T47D (cell line): ENCODE results near the gene MFNG.
A peak's percentile ranks its signal among the peaks of the same experiment; 100 is the strongest.

ENCODE experiments used
- DNase-seq, 2 experiments: peaks; one replicate each; pipeline versions ENCODE4 v3.0.0 to v3.0.0-alpha.2; 2011 to 2012; ENCODE audit warnings: low read depth in 1 of 2, low spot score in 1 of 2
- JUND ChIP-seq: IDR thresholded peaks from 2 replicates; pipeline ENCODE4 v1.6.1; 2012; ENCODE audit warnings: low read depth
- in situ Hi-C: cut with HindIII; loops from 2 replicates; pipeline ENCODE4 v1.10.0; 2016; ENCODE audit warnings: low sequenced_read_pairs, low pct_unique_long_range_greater_than_20kb

The MFNG gene

DNA sequence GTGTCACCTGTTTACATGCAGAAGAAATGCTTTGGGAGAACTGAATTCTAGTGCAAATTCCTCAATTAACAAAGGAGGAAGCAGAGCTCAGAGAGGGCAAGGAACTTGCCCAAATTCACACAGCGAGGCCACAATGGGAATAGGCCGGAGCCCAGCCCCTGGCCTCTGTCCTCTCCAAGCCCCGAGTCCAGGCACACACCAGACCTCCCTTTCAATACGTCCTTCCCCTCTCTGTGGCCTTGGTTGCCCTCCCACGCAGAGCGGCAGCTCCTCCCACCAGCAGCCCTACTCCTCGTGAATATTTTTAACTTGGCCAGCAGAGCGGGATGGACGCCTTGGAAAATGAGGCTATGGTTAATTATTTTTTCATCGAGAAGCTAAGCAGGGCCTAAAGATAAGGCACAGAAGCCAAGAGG is 34.6 kb upstream of the MFNG start:
- in situ Hi-C loops, result no loop called here
- no peak for DNase-seq
- no peak for TF ChIP-seq JUND

DNA sequence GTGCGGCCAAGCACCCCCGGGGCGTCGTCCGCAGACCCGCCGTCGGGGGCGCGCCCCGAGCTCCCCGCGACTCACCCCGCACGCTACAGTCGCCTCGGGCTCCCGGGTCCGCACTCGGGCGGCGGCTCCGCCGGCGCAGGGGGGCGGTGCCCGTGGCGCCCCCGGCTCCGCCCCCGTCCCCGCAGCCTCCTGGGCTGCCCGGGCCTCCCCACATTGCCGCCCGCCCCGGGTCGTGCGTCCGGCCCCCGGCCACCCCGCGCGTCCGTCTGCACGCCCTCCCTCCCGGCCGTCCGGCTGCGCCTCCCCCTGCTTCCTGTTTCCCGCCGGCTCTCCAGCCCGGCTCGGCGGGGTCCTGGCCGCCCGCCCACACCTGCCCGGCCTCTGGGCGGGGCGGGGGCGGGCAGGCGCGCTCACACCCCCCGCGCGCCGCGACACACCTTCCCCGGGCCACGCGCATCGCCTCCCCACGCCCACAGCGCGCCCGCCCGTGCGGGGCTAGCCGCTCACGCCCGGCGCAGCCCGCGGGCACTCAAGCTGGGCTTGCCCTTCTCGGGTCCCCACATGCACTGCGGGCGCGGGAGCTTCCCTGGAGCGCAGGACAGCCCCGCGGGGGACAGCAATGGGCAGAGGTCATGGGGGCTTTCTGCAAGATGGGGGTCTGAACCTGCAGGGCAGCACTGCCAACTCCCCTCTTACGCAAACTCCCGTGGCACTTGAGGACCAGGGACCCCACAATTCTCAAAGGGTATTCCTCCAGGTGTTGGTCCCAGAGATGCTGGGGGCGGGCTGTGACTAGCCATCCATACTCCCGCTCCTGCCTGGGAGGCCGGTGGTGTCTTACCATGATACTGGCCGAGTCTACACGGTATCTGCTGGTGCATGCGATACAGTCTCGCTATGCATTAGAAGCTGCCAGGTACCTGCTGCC is 33.3 kb upstream of the MFNG start, which contains the start of gene CARD10:
CARD10 (minus strand) TSS at position 148 of the 928 bp plus-strand sequence. CDS start 215 bp downstream, outside the sequence.
- peak; percentile 61 to 73 for DNase-seq
- TF ChIP-seq JUND, result no peak
- in situ Hi-C loops, result no loop called here

DNA sequence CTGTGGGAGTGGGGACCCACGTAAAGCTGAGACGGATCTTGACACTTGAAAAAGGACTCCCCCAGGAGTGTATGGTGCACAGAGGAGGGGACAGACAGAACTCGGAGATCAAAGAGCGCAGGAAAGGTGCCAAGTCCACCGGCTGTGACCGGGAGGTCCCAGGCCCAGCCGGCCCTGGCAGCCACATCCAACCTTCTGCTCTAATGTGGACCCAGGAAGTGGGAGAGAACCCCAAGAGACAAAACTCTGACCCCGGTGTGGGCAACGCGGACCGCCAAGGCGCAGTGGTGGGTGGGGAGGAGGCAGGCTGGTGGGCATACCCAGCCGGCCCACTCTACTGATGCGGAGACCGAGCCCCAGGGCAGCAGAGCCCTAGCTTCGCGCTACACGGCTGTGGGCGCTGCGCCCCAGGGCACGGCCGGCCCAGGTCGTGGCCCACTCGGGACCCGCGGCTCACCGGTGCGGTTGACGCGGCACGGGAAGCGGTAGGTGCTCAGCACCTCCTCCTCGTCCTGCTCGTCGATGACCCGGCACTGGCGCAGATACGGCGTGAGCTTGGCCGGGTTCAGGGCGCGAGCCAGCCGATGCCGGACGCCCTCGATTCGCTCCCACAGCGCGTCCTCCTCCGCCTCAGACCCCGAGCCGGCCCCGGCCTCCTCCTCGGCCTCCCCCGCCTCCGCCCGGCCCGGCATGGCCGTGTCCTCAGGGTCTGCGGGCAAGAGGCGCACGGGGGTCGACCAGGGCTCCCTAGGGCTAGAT is 32.5 kb upstream of the MFNG start:
- in situ Hi-C loops, result no loop called here
- TF ChIP-seq JUND, result no peak
- no peak for DNase-seq

DNA sequence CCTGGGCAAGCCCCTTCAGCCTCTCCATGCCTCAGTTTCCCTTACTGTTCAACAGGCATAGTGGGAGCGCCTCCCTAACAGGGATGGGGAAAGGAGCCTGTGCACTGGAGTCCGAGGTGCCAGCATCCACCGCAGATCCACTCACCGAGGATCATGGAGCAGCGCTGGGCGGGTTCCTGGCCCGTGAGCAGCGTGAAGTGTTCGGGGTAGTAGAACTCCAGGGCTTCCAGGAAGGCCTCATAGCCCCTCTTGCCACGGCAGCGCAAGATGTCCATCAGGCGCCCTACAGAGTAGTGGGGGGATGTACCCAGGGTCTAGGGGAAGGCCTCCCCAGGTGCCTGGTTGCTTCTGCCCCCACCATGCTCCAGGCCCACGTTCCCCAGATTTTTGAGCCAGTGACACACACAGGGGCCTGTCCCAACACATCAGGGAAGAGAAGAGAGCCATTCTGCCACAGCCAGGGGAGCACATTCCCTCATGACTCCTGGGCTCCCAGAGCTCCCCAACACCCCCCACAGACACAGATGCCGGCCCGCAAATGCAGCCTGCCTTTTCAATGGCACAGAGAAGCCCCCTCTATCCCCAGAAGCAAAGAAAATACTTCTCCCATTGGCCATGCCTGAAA is 31.8 kb upstream of the MFNG start:
- DNase-seq, result no peak
- in situ Hi-C loops, result no loop called here
- no peak for TF ChIP-seq JUND

DNA sequence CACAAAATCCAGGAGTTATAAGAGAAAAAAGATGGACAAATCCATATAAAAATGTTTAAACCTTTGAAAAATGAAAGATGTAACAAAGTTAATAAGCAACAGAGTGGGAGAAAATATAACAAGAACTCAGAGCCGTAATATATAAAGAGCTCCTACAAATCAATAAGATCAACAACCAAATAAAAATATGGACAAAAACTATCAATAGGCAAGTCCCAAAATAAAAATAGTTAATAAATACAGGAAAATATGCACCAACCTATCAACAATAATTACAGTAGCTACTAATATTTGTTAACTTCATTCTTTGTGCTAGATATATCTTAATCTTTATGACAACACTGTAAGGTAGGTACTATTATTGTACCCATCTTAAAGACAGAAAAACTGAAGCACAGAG is 30.3 kb upstream of the MFNG start:
- TF ChIP-seq JUND, result no peak
- in situ Hi-C loops, result no loop called here
- DNase-seq, result no peak

DNA sequence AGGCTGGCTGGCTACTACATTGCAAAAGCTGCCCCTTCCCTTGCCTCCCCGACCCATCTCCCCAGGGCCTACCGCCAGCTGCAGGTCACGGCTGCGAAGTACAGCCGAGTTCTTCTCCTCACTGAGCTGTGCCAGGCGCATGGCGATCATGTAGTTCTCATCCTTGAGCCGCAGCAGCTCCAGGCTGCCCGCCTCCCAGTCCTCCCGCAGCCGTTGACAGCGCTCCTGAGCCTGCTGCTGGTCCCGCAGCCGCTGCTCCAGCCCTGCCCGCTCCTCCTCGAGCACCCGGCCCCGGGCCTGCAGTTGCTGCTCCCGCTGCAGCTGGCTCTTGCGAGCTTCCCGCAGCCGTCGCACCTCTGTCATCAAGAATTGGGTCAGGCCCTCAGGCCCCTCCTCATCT is 29.7 kb upstream of the MFNG start:
- TF ChIP-seq JUND, result no peak
- no peak for DNase-seq
- in situ Hi-C loops, result no loop called here

DNA sequence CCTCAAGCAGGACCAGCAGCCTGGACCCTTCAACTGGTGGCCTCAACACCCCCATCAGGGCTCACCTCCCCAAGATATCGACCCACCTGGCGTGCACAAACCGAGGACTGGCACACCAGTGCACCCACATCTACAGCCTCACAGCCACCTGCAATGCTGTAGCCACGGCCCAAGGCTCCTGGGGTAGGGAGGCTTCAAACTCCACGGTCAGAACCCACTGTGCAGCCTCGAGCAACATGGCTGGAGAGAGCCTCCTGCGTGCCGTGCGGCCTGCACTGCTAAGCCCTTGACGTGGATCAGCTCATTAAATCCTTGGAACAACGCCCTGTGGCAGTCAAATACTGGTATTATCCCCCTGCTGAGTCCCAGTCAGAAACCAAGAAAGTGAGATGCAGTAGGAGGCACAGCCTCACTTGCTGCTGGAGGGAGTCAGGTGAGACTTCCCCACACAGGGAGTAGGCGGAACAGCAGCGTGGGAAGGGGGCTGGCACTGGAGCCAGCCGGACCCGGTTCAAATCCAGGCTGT is 28.4 kb upstream of the MFNG start:
- TF ChIP-seq JUND, result no peak
- DNase-seq, result no peak

DNA sequence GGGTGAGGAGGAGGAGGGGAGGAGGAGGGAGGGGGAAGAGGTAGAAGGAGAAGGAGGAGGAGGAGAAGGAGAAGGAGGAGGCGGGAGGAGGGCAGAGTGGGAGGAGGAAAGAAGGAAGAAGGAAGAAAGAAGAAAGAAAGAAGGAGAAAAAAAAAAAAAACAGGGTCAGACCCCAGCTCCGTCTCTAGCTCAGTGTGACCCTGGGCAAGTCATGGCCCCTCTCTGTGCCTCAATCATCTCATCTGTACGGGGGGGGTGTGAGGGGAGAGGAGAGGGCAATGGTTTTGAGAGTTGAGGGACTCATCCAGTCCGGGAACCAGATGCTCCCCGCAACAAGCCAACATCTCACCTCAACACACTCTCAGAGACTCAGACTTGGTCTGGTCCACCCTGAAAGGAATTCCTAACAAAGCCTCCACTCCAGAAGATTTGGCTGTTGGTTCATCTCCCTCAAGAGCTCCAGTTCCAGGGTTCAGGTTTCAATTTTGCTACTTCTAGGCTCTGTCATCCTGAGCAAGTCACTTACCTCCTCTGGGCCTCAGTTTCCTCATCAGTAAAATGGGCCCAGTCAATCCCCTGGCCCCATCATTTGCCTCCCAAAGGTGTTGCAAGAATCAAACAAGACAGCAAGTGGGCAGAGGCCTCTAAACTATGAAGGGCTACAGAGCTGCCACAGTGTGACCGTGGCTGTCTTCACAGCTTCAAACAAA is 25.4 kb upstream of the MFNG start:
- no peak for DNase-seq
- no peak for TF ChIP-seq JUND
- in situ Hi-C loops, result no loop called here

More for the DNA sequence above, 28.4 kb upstream of the MFNG start:
- in situ Hi-C loops, result no loop called here

DNA sequence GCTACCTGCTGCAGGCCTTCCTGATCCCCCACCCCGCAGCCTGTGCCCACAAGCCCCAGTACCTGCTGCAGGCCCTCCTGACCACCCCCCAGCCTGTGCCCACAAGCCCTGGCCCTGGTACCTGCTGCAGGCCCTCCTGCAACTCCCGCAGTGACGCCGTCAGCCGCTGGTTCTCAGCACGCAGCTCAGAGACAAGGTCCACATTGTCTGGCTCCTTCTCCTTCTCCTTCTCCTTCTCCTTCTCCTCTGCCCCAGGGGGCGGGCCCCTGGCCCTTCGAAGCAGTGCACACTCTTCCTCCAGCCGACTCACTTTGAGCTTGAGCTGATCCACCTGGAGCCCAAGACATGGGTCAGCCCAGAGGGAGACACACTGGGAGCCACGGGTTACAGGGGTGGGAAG is 23.9 kb upstream of the MFNG start:
- in situ Hi-C loops, result no loop called here
- no peak for TF ChIP-seq JUND

DNA sequence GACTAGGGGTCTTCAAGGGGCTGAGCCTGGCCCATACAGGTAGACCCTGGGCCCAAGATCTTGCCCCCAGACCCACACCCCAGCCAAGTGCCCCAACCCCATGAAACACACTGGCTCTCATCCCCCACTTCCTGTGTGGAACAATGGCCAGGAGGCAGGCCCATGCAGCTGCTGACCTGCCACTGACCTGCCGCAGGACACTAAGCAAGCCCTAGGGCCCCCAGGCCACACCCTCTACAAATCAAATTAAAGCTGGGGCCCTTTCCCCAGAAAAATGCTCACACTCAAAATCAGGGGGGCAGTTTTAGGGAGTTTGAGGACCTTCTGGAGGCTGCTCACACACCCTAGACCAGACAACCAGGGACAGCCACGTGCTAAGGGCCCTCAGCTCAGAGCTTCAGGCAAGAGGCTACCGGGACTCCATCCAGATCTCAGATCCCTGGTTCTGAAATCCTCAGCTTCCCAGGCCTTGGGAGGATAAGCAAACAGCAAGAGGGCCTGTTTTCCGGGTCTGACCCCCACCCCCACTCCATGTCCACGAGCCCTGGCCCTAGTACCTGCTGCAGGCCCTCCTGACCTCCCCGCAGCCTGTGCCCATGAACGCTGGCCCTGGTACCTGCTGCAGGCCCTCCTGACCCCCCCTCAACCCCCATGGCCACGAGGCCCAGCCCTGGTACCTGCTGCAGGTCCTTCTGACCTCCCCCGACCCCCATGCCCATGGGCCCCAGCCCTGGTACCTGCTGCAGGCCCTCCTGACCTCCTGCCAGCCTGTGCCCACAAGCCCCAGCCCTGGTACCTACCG is 23.1 kb upstream of the MFNG start:
- in situ Hi-C loops, result no loop called here
- TF ChIP-seq JUND, result no peak
- no peak for DNase-seq

More for the DNA sequence above, 23.9 kb upstream of the MFNG start:
- DNase-seq, result no peak

DNA sequence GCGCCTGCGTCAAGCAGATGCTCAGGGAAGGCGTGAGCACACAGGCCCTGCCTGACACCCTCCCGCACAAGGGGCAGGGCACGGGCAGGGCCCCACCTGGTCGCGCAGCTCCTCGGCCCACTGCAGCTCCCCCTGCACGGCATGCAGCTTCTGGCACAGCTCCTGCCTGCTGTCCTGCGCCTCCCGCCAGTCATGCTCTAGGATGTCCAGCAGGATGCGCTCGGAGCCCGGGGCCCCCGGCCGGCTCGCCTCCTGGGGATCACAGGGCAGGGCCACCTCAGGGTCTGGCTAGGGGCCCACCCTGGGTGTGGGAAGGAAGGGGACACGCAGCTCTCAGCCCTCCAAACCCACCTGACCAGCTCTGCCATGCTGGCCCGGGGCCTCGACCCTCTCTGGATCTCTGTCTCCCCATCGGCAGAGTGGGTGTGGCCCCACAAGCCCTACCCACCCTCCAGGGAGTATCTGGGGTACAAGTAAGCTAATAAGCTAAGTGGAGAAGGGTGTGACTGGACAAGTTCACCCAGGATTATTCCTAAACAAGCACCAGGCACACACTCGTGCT is 22.3 kb upstream of the MFNG start:
- DNase-seq, result no peak
- in situ Hi-C loops, result no loop called here

More for the DNA sequence above, 22.3 kb upstream of the MFNG start:
- TF ChIP-seq JUND, result no peak
